Panc1 (cell line): ENCODE measurements around the gene MTOR. TPM values are rescaled to one million over a fixed set of nuclear protein-coding genes. Genes with fewer than 3 reads are reported as not detected.
"Not testable (repeated sequence)": the region's sequence is repeated elsewhere in the genome, so short reads cannot be mapped to it uniquely, and the experiment has no call there.

Experiments
- ATAC-seq: fragments of 200-7000 bp; cut with Tn5 transposase; 2 replicates; pipeline ENCODE4 v1.9.1; 2020; ENCODE audit warnings: mild to moderate bottlenecking, moderate library complexity
- BruUV-seq: library from RNA; stranded (reverse); fragments of 400-500 nt; replicated peaks from 2 replicates; lab custom pipeline; 2021; lab: Mats Ljungman, UMichigan
- CTCF ChIA-PET: fragments of 300-600 bp; sonication (Branson Sonifier 250); formaldehyde crosslinking; loops from one replicate; lab custom pipeline; 2022; ENCODE audit warnings: antibody characterized with exemption; lab: Charles Lee
- POLR2A ChIA-PET: fragments of 300-600 bp; sonication (Branson Sonifier 250); formaldehyde crosslinking; loops from one replicate; lab custom pipeline; 2022; ENCODE audit warnings: antibody characterized with exemption; lab: Charles Lee
- DNase-seq: peaks from one replicate; pipeline ENCODE4 v3.0.0-alpha.2; 2010; ENCODE audit warnings: low read depth, low spot score
- H3K27ac ChIP-seq: 2 replicates; pipeline ENCODE4 v1.5.1; 2011; ENCODE audit warnings: mild to moderate bottlenecking, low read length, inconsistent platforms
- H3K27me3 ChIP-seq: fragments of 200-500 bp; sonication (Bioruptor generic); 2 replicates; pipeline ENCODE4 v1.6.0; 2014; ENCODE audit warnings: low read length, inconsistent platforms; ENCODE audit not compliant: control insufficient read depth, insufficient read depth
- H3K36me3 ChIP-seq: fragments of 200-500 bp; sonication (Bioruptor generic); 2 replicates; pipeline ENCODE4 v1.5.1; 2014; ENCODE audit warnings: inconsistent platforms, mild to moderate bottlenecking, low read length, moderate library complexity; ENCODE audit not compliant: control insufficient read depth, insufficient read depth
- H3K4me1 ChIP-seq: 2 replicates; pipeline ENCODE4 v1.5.1; 2011; ENCODE audit warnings: inconsistent platforms, mild to moderate bottlenecking, low read length, moderate library complexity; ENCODE audit not compliant: control insufficient read depth, insufficient read depth
- H3K4me3 ChIP-seq, 2 experiments: 2 replicates each; pipeline ENCODE4 v1.5.1; 2011 to 2012; ENCODE audit warnings: low read depth in 2 of 2, low read length in 2 of 2, mild to moderate bottlenecking in 2 of 2, inconsistent platforms in 1 of 2, moderate library complexity in 1 of 2
- H3K9me3 ChIP-seq: fragments of 200-500 bp; sonication (Bioruptor generic); 2 replicates; pipeline ENCODE4 v1.5.1; 2014; ENCODE audit warnings: low read depth, mild to moderate bottlenecking, inconsistent platforms, low read length, moderate library complexity; ENCODE audit not compliant: control insufficient read depth, insufficient read depth
- POLR2AphosphoS5 ChIP-seq: IDR thresholded peaks from 2 replicates; pipeline ENCODE4 v1.6.1; 2012; ENCODE audit warnings: mild to moderate bottlenecking, low read depth, low read length, moderate library complexity
- SIN3A ChIP-seq: IDR thresholded peaks from 2 replicates; pipeline ENCODE4 v1.6.1; 2012; ENCODE audit warnings: low read depth, mild to moderate bottlenecking, low read length, moderate library complexity, borderline replicate concordance; ENCODE audit not compliant: insufficient read depth
- TCF7L2 ChIP-seq: IDR thresholded peaks from 2 replicates; pipeline ENCODE4 v1.6.1; 2011; ENCODE audit warnings: mild to moderate bottlenecking, low read depth, low read length, inconsistent platforms
- in situ Hi-C: cut with HindIII; loops from 2 replicates; pipeline ENCODE4 v1.10.0; 2016; ENCODE audit warnings: low sequenced_read_pairs, low pct_unique_long_range_greater_than_20kb
- intact Hi-C: fragments of 100-400 bp; cut with micrococcal nuclease; formaldehyde crosslinking; loops from one replicate; pipeline ENCODE4 v1.10.0; 2022; ENCODE audit not compliant: unreplicated experiment
- total RNA-seq: library from RNA; stranded (reverse); gene quantifications from one replicate; pipeline ENCODE4 v1.2.1, GENCODE V29; 2021; ENCODE audit not compliant: unreplicated experiment
- TF ChIP-seq, protein P1 (sequence below): fragments of 450-650 bp; IDR thresholded peaks from 2 replicates; pipeline ENCODE4 v1.5.1; 2017; ENCODE audit warnings: mild to moderate bottlenecking
- TF ChIP-seq, protein P2 (sequence below), 2 experiments: IDR thresholded peaks; 2 replicates each; pipeline ENCODE4 v1.6.1; 2011 to 2012; ENCODE audit warnings: low read depth in 2 of 2, control low read depth in 1 of 2, low read length in 1 of 2, mild to moderate bottlenecking in 1 of 2, moderate library complexity in 1 of 2; ENCODE audit not compliant: insufficient read depth in 1 of 2

MTOR gene
- total RNA-seq, 1 experiment from 2014 or later = 71.2 TPM

DNA sequence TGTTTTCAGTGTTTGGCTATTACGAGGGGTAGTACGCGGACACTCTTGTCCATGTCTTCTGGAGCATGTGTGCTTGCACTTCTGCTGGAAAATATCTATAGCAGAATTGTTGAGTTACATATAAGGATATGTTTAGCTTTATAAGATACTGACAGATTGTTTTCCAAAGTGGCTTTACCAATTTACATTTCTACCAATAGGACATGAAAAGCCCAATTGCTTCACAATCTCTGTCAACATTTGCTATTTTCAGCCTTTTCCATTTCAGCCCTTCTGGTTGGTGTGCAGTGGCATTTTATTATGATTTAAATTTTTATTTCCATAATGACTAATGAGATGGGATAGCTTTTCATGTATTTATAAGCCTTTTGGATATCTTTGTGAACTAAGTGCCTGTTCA lies 79.5 kb downstream of the MTOR start:
- TF ChIP-seq, protein P1, sequence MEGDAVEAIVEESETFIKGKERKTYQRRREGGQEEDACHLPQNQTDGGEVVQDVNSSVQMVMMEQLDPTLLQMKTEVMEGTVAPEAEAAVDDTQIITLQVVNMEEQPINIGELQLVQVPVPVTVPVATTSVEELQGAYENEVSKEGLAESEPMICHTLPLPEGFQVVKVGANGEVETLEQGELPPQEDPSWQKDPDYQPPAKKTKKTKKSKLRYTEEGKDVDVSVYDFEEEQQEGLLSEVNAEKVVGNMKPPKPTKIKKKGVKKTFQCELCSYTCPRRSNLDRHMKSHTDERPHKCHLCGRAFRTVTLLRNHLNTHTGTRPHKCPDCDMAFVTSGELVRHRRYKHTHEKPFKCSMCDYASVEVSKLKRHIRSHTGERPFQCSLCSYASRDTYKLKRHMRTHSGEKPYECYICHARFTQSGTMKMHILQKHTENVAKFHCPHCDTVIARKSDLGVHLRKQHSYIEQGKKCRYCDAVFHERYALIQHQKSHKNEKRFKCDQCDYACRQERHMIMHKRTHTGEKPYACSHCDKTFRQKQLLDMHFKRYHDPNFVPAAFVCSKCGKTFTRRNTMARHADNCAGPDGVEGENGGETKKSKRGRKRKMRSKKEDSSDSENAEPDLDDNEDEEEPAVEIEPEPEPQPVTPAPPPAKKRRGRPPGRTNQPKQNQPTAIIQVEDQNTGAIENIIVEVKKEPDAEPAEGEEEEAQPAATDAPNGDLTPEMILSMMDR = no peak
- TF ChIP-seq TCF7L2 = no peak
- POLR2A ChIA-PET = no interaction called here
- H3K27me3 ChIP-seq = no peaks in the 10 kb centered on the region
- peaks cover 31% of the 10 kb centered on the region for H3K4me1 ChIP-seq
- intact Hi-C loops (no loop called here), in situ Hi-C loops (no loop called here)
- ATAC-seq (no peak), DNase-seq (no peak)
- H3K4me3 ChIP-seq = no peak overlapping the region
- H3K9me3 ChIP-seq = no peaks in the 10 kb centered on the region
- BruUV-seq = no TSS peak
- CTCF ChIA-PET = no interaction called here
- no peaks in the 10 kb centered on the region; the same call in 1 of the 2 replicates for H3K36me3 ChIP-seq
- H3K27ac ChIP-seq = peak overlapping the region; percentile 91; the same call in 1 of the 2 replicates

DNA sequence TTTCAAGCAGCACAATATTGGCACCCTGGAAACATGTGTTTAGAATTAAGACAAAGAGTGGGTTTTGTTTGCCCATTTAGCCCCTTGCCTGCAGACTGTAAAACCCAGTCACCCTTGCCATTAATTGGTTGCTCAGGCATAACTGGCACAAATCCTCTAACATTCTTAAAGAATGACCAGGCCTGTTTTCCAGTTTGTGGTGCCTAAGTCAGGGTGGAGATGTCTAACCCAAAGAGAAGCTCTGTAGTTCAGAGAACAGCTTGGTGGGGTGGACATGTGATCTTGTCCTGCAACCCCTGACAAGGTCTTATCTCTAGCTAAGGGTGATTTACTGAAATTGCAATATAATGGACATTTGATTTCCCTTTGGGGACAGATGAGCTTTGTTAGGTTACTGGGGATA lies 82.0 kb downstream of the MTOR start:
- DNase-seq = no peak
- Histone ChIP-seq H3K27me3 (no peaks in the 10 kb centered on the region), H3K9me3 (no peaks in the 10 kb centered on the region), H3K4me3 (no peak overlapping the region), H3K36me3 (no peaks in the 10 kb centered on the region; the same call in 1 of the 2 replicates), H3K27ac (peak overlapping the region; percentile 91), H3K4me1 (peaks cover 40% of the 10 kb centered on the region)
- intact Hi-C loops = no loop called here
- ChIA-PET POLR2A (interaction anchor here (0.6 kb wide), 1 partner anchor 45 kb away, joined by 3 read pairs; no protein-coding TSS in a partner anchor), CTCF (no interaction called here)
- peak; percentile 76 for ATAC-seq
- in situ Hi-C loops = no loop called here
- no TSS peak for BruUV-seq
- TF ChIP-seq POLR2AphosphoS5 = no peak
- TF ChIP-seq TCF7L2 = peak; percentile 33; the same call in 1 of the 2 replicates

DNA sequence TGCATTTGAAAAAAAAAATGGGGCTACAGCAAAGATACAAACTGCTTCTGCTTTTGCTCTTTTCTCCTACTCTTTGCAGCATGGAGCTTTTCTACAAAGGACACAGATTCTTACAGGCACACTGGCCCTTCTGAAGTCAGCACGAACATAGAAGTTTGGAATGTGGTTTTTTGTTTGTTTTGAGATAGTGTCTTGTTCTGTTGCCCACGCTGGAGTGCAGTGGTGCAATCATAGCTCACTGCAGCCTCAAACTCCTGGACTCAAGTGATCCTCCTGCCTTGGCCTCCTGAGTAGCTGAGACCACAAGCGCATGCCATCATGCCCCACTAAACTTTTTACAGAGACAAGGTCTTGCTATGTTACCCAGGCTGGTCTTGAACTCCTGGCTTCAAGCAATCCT lies 82.6 kb downstream of the MTOR start:
- POLR2A ChIA-PET = interaction anchor here (0.6 to 0.7 kb wide), 2 partner anchors 44 to 120 kb away, joined by 3 to 4 read pairs; partner anchors contain the start of gene SRM
- DNase-seq, intact Hi-C loops, BruUV-seq, H3K36me3 ChIP-seq, H3K27me3 ChIP-seq, H3K9me3 ChIP-seq, H3K4me3 ChIP-seq, in situ Hi-C loops: not testable (repeated sequence)
- Histone ChIP-seq H3K4me1 (peaks cover 40% of the 10 kb centered on the region), H3K27ac (peak overlapping the region; percentile 91)
- ATAC-seq = peak; percentile 55
- CTCF ChIA-PET = interaction anchor here (0.7 kb wide), 1 partner anchor 131 kb away, joined by 3 read pairs; no protein-coding TSS in a partner anchor
- 0 out of 2 replicates have a peak, but pooled peaks have one; percentile 15 for TF ChIP-seq TCF7L2

DNA sequence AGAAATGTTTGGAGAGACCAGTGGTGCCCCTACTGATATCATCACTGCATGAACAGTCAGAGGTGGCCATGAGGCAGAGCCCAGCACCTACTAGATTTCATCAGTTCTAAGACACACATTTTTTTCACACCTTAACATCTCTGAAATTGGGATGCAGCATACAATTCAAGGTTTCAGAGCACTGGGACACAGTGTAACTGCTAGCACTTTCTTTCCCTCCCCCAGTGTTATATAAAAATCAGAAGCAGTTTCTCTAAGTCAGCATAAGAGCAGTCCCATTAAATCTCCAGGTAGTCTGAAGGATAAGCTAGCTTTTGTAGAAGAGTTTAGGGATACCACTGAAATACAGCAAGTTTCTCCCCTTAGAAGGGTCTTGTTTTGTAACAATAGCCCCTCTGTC lies 83.2 kb downstream of the MTOR start:
- no peak overlapping the region for H3K4me3 ChIP-seq
- no TSS peak for BruUV-seq
- no peak for ATAC-seq
- ChIA-PET CTCF (interaction anchor here (0.5 to 1.6 kb wide), 3 partner anchors 84 to 141 kb away, joined by 3 to 5 read pairs (median 3); no protein-coding TSS in a partner anchor), POLR2A (no interaction called here)
- no peaks in the 10 kb centered on the region for H3K27me3 ChIP-seq
- no peaks in the 10 kb centered on the region; the same call in 1 of the 2 replicates for H3K36me3 ChIP-seq
- TF ChIP-seq, protein P1 = no peak
- TF ChIP-seq POLR2AphosphoS5 (no peak), SIN3A (no peak), TCF7L2 (no peak)
- TF ChIP-seq, protein P2, sequence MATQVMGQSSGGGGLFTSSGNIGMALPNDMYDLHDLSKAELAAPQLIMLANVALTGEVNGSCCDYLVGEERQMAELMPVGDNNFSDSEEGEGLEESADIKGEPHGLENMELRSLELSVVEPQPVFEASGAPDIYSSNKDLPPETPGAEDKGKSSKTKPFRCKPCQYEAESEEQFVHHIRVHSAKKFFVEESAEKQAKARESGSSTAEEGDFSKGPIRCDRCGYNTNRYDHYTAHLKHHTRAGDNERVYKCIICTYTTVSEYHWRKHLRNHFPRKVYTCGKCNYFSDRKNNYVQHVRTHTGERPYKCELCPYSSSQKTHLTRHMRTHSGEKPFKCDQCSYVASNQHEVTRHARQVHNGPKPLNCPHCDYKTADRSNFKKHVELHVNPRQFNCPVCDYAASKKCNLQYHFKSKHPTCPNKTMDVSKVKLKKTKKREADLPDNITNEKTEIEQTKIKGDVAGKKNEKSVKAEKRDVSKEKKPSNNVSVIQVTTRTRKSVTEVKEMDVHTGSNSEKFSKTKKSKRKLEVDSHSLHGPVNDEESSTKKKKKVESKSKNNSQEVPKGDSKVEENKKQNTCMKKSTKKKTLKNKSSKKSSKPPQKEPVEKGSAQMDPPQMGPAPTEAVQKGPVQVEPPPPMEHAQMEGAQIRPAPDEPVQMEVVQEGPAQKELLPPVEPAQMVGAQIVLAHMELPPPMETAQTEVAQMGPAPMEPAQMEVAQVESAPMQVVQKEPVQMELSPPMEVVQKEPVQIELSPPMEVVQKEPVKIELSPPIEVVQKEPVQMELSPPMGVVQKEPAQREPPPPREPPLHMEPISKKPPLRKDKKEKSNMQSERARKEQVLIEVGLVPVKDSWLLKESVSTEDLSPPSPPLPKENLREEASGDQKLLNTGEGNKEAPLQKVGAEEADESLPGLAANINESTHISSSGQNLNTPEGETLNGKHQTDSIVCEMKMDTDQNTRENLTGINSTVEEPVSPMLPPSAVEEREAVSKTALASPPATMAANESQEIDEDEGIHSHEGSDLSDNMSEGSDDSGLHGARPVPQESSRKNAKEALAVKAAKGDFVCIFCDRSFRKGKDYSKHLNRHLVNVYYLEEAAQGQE (IDR thresholded peaks at IDR 0.05; ENCODE audit: insufficient read depth in 1 of 2, low read depth in 2 of 2, low read length in 1 of 2) = no peak
- intact Hi-C loops = no loop called here
- H3K27ac ChIP-seq = peak overlapping the region; percentile 91
- in situ Hi-C loops = no loop called here
- H3K9me3 ChIP-seq = no peaks in the 10 kb centered on the region
- DNase-seq = no peak
- H3K4me1 ChIP-seq = peaks cover 43% of the 10 kb centered on the region
